ENCODE measurements around the gene PROB1.

DNA sequence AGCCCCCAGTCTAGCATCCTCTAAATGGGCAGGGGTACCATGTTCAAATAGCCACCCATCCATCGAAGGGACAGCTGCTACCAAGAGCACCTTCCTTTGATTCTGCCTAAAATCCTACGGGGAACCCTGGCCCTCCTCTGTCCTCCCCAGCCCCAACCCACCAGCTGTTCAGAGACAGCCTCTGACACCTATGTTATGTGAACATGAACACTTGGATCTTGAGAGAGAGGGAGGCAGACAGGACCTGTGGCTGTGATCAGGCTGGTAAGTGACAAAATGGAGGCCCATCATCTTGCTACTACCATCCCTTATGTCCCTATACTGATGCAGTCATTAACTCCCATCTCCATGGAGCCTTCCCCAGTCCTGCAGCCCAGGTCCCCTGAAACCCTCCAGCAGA lies 20.0 kb downstream of the PROB1 start:
- TF ChIP-seq, protein P1, sequence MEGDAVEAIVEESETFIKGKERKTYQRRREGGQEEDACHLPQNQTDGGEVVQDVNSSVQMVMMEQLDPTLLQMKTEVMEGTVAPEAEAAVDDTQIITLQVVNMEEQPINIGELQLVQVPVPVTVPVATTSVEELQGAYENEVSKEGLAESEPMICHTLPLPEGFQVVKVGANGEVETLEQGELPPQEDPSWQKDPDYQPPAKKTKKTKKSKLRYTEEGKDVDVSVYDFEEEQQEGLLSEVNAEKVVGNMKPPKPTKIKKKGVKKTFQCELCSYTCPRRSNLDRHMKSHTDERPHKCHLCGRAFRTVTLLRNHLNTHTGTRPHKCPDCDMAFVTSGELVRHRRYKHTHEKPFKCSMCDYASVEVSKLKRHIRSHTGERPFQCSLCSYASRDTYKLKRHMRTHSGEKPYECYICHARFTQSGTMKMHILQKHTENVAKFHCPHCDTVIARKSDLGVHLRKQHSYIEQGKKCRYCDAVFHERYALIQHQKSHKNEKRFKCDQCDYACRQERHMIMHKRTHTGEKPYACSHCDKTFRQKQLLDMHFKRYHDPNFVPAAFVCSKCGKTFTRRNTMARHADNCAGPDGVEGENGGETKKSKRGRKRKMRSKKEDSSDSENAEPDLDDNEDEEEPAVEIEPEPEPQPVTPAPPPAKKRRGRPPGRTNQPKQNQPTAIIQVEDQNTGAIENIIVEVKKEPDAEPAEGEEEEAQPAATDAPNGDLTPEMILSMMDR (IDR thresholded peaks at IDR 0.05): no peak
- TF ChIP-seq POLR2A (IDR thresholded peaks at IDR 0.05): no peak

Data from lower leg skin (tissue), 3 donors.